ENCODE results near the gene XYLT1.
"Not testable (repeated sequence)": the region's sequence is repeated elsewhere in the genome, so short reads cannot be mapped to it uniquely, and the experiment has no call there.

GRCh38 chr16:17507516-17507915 lies 36.8 kb upstream of the XYLT1 start:
- TF ChIP-seq PATZ1 (CRISPR knock-in tag; IDR thresholded peaks at IDR 0.05; ENCODE audit: borderline replicate concordance); ISL1 (CRISPR knock-in tag; IDR thresholded peaks at IDR 0.05); RARB (CRISPR knock-in tag; IDR thresholded peaks at IDR 0.05); ZFP3 (CRISPR knock-in tag; IDR thresholded peaks at IDR 0.05); SNAI2 (CRISPR knock-in tag; IDR thresholded peaks at IDR 0.05); BACH2 (CRISPR knock-in tag; IDR thresholded peaks at IDR 0.05; ENCODE audit: borderline replicate concordance); ZNF70 (CRISPR knock-in tag; IDR thresholded peaks at IDR 0.05); CSDC2 (CRISPR knock-in tag; IDR thresholded peaks at IDR 0.05); CREB5 (CRISPR knock-in tag; IDR thresholded peaks at IDR 0.05; ENCODE audit: low read depth); OSR1 (CRISPR knock-in tag; IDR thresholded peaks at IDR 0.05); TOX (CRISPR knock-in tag; IDR thresholded peaks at IDR 0.05; ENCODE audit: borderline replicate concordance): not testable (repeated sequence)
